KOPT-K1 (cell line): ENCODE results near the gene EMILIN2.
A peak's percentile ranks its signal among the peaks of the same experiment; 100 is the strongest.

Experiments
- H3K27ac ChIP-seq: fragments of 200-600 bp; sonication (generic); 2 replicates; pipeline ENCODE4 v1.5.1; 2016; ENCODE audit warnings: antibody characterized with exemption, mild to moderate bottlenecking, low read depth, low read length; ENCODE audit not compliant: poor library complexity, severe bottlenecking
- H3K36me3 ChIP-seq: fragments of 200-600 bp; sonication (generic); 2 replicates; pipeline ENCODE4 v1.5.1; 2017; ENCODE audit warnings: antibody characterized with exemption, mild to moderate bottlenecking, low read length, moderate library complexity; ENCODE audit not compliant: insufficient read depth
- H3K9me3 ChIP-seq: fragments of 200-600 bp; sonication (generic); 2 replicates; pipeline ENCODE4 v1.5.1; 2017; ENCODE audit warnings: antibody characterized with exemption, low read length, mild to moderate bottlenecking; ENCODE audit not compliant: insufficient read depth, poor library complexity, severe bottlenecking

Gene EMILIN2

DNA sequence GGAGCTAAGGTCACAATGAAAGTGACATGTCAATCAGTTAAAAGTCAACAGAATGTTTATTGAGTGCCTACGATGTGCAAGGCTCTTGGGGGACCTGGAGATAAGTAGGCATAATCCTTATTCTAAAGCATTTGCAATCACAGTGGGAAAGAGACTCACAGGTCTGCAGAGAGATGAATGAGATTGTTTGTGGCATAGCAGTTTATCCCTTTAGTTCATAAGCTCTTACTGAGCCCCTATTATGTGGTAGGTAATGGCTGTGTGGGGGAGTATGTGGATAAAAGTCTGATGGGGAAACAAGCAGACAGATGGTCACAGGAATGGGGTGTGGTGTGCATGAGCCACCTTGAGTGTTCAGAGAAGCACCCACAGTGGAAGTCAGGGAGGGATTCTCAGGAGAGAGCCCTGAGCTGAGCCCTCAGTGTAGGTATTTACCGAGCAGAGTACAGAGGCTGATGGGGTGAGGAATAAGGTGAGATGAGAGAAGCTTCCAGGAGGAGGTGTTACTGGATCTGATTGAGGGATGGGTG is 48.1 kb downstream of the EMILIN2 start:
- Histone ChIP-seq H3K9me3 (no peaks in the 10 kb centered on the region), H3K36me3 (no peaks in the 10 kb centered on the region), H3K27ac (no peak overlapping the region)

DNA sequence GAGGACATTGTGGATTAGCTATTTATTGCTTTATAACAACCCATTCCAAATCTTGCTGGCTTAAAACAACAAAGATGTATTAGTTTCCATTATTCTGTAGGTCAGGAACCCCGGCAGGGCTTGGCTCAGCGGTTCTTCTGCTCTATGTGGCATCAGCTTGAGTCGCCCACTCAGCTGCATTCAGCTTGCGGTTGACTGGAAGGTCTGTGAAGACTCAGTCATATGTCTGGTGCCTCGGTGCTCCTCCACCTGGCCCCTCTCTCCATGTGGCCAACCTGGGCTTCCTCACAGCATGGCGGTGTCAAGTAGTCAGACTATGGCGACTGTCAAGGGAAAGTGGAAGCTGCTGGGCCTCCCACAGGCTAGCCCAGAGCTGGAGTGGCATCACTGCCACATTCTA is 48.6 kb downstream of the EMILIN2 start:
- Histone ChIP-seq H3K27ac (no peak overlapping the region), H3K9me3 (no peaks in the 10 kb centered on the region), H3K36me3 (no peaks in the 10 kb centered on the region)

DNA sequence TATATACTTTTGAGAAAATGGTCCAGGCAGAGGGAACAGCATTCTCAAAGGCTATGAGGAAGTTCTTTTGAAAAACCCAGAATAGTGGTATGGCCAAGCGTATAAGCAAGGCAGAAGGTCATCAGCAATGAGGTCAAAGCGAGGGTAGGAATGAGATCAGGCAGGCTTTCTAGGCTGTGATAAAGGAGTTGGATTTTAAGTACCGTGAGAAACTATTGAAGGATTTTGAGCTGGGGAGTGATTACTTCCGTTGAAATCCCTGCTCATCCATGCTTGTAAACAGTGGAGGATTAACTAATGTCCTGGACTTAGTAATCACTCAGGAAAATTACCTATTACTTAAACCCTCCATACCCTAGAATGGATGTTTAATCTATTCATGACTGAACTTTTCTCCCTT is 50.2 kb downstream of the EMILIN2 start:
- H3K36me3 ChIP-seq = no peaks in the 10 kb centered on the region
- no peaks in the 10 kb centered on the region for H3K9me3 ChIP-seq
- H3K27ac ChIP-seq = no peak overlapping the region

DNA sequence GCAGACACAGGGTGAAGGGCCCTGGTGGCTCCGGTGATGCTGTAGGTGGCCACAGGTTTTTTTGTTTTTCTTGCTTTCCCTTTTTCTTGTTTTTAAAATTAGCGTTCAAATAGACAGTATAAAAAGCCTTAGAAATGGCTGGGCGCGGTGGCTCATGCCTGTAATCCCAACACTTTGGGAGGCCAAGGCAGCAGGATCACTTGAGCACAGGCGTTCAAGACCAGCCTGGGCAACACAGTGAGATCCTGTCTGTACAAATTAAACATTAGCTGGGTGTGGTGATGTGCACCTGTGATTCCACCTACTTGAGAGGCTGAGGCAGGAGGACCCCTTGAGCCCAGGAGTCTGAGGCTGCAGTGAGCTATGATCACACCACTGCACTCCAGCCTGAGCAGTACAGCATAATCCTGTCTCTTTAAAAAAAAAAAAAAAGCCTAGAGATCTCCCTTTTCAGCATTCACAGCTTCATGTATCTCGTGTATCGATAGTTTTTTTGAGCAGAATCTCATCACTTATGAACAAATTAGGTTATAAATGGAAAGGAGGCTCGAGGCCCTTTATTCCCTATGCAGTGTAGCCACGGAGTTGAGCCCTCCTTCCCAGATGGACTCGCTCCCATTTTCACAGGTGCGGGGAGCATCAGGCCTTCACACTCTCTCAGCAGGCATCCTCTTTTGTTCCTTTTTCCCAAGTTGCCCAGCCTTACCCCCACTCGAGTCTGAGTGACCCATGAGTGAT is 50.8 kb downstream of the EMILIN2 start:
- Histone ChIP-seq H3K27ac (peak overlapping the region; percentile 44), H3K9me3 (no peaks in the 10 kb centered on the region), H3K36me3 (no peaks in the 10 kb centered on the region)

DNA sequence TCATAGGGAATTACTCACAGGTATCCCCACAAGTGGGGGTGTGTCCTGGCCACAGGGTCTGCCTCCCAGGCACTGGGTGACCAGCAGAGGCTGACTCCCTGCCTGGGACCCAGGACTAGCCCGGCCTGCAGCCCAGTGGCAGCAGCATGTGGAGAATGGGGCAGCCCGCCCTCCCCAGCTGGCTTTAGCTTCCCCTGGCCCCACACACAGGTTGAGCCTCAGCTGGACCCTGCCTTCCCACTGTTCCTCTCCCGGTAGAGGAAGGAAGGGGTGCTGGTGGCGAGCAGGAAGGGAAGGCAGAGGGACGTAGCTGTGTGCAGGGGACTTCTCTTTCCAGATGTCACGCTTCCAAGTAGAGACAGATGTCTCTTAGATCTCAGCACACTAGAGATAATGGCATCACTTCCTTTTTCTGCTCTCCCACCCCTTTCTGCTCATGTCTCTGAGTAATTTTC is 51.4 kb downstream of the EMILIN2 start:
- no peaks in the 10 kb centered on the region for H3K9me3 ChIP-seq
- no peaks in the 10 kb centered on the region for H3K36me3 ChIP-seq
- H3K27ac ChIP-seq = peak overlapping the region; percentile 44

DNA sequence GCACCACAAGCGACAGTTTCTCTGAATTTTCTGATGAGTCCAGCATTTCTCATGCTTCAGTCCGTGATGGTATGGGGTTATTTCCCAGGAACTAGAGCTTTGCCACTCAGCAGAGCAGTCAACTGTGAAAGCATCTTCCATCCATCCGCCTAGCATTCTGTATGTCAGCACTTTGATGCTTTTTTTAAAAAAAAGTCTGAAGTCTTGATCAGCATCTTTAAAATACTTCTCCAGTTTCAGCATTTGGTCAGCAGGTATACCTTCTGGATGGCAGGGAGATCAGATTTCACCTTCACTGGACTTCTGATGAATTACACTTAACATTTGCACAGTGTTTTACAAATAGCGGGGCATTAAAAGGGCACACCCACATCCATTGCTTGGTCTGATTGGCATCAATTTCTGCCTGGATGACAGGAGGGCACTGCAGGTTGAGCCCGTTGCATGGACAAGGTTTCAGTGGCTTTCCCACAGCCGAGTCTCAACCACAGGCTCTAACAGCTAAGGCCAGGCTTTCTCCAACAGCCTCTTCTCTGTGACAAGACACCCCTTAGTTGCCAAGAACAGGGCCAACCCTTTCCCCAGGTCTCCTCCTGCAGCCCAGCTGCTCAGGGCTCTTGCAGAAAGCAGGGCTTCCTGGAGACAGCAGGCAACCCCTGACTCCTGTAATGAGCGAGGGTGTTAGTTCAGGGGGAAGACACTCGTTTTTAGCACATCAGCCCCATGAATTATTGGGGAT is 54.0 kb downstream of the EMILIN2 start:
- H3K9me3 ChIP-seq = no peaks in the 10 kb centered on the region
- no peak overlapping the region for H3K27ac ChIP-seq
- no peaks in the 10 kb centered on the region for H3K36me3 ChIP-seq

DNA sequence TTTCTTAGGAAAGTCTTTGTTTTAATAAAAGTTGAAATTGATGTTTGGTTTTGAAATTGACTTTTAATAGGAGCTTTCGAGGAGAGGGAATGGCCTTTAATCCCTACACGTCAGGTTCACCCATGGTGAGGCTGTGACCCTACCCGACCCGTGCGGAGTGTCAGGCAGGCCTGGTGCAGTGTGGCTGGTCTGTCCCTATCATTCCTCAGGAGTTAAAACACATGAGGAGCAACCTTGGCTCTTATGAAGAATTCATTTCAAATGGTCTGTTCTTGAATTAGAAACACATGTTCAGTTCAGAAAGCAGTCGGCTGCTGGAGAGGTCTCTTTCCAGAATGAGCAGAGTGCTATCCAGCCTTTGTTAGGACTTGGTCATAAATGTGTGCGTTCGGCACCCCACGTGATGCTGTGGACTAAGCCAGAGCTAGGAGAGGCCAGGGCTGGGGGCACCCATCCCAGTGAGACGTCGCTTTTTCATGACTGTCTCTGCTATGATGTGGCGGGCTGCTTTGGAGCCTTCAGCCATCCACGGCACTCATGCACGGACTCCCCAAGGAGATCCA is 54.7 kb downstream of the EMILIN2 start:
- no peaks in the 10 kb centered on the region for H3K9me3 ChIP-seq
- no peak overlapping the region for H3K27ac ChIP-seq
- H3K36me3 ChIP-seq = no peaks in the 10 kb centered on the region

DNA sequence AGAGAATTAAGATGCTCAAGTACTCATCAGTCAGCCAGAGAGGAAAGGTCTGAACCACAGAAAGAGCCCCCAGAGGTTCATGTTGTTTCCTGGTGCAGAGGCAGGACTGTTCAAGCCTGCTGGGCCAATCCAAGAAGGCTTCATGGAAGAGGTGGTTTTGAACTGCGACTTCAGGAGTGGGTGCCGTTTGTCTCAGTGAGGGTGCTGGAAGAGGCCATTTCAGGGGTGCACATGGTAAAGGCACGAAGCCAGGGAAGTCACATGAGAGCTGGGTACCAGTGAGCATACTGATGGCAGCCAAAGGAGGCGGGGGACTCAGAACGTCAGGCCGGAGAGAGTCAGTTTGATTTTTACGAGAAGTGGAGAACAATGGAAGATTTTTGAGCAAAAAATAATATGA is 55.5 kb downstream of the EMILIN2 start:
- Histone ChIP-seq H3K9me3 (no peaks in the 10 kb centered on the region), H3K27ac (no peak overlapping the region), H3K36me3 (no peaks in the 10 kb centered on the region)

DNA sequence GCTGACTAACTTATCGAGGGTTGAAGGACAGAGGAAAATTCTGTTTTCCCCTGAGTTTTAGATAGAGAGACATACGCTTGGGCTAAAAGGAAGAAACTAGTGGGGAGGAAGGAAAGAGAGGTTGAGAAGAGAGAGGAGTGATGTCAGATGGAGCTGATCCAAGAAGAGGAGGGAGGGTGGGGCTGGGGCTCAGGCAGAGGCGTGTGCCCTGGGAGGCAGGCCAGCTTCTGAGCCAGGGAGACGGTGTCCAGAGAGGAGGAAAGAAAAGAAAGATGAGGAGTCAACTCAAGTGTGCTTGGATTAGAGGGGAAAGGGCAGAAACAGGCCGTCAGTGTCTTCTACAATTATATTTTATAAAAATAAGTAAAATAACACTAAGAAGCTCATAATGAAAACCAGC is 56.2 kb downstream of the EMILIN2 start:
- peaks cover 6% of the 10 kb centered on the region; the same call in 1 of the 2 replicates for H3K36me3 ChIP-seq
- H3K27ac ChIP-seq = no peak overlapping the region
- no peaks in the 10 kb centered on the region for H3K9me3 ChIP-seq

DNA sequence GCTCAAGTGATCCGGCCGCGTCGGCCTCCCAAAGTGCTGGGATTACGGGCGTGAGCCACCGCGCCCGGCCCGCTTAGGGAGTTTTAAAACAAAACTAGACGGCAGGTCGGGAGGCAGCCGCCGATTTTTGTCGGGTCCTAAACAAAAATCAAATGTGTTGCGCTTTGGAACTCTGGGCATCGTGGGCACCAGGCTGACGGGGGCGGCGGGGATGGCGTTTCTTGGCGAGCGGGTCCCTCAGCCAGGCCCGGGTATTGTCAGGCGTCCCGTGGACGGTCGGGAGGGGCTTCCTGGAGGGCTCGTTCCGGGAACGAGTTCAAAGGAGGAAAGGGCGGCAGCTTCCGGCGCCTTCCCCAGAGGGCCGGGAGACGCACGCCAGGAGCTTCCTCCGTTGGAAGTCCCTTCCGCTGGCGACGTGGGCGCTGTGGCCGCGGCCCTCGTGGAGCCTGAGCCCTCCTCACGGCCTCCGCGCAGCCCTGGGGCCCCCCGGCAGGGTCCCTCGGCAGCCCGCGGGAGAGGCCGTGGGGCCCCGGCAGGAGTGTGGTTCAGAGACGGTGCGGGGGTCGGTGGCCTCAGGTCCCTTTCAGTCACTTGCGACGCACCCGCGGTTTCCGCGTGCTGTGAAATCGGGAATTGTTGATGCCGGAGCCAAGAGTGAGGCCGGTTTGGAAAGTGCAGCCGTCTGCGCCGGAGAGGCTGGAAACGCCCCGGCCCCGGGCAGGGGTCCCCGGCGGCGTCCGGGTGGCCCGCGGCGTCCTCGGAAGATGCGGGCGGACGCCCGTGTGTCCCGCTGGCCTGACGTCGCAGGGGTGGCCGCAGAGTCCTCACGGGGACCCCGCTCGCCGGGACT is 59.3 kb downstream of the EMILIN2 start:
- Histone ChIP-seq H3K36me3 (peaks cover 37% of the 10 kb centered on the region), H3K9me3 (no peaks in the 10 kb centered on the region), H3K27ac (peak overlapping the region; percentile 79)

DNA sequence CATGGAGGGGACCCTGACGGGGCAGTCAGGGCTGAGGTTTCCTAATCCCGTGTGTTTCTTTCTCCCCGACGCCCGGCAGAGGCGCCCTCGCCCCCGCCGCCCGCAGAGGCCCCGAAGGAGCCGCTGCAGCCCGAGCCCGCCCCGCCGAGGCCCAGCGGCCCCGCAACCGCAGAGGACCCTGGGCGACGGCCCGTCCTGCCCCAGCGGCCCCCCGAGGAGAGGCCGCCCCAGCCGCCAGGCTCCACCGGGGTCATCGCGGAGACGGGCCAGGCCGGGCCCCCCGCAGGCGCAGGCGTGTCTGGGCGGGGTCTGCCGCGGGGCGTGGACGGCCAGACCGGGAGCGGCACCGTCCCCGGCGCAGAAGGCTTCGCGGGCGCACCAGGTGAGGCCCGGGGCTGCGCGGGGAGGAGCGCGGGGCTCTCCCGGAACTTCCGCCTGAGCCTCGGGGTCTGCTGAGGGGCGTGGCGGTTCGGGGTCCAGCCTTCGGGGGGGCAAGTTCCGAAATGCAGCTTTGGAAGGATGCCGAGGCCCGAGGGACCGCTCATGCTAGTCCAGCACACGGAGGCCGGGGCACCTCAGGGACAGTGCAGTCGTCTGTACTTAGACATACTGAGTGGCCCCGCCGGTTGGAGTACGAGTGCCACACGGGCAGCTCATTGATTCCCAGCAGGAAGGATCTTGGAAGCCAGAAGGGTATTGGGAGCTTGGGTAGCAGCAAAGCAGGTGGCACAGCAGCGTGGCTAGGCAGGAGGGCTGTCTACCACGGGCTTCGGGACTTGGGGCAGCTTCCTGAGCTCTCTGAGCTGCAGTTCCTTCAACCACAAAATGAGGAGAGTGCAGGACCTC is 60.1 kb downstream of the EMILIN2 start:
- Histone ChIP-seq H3K36me3 (peaks cover 45% of the 10 kb centered on the region), H3K27ac (peak overlapping the region; percentile 79), H3K9me3 (no peaks in the 10 kb centered on the region)

DNA sequence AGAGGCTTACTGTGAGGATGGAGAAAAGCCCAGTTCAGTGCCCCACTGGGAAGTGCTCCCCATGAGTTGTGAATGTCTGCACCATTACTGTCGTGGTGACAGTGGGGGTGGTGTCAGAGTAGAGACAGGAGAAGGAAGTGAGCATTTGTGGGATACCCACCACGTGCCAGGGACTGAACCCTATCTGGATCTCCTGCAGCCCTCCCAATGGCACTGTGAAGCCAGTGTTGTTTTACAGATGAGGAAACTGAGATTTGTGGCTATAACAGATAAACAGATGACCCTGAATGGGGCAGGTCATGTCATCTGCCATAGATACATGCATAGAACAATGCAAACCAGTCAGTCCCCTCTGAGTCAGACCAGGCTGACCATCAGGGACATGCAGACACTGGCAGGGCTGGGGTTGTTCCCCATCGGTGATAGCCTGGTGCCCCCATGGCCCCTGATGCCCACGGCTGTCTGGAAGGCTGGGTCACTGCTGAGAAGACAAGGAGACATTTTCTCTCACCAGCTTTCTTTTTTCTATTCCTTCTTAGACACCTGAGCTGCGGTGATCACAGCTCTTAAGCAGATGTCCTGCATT is 60.8 kb downstream of the EMILIN2 start:
- Histone ChIP-seq H3K27ac (peak overlapping the region; percentile 79), H3K9me3 (no peaks in the 10 kb centered on the region), H3K36me3 (peaks cover 52% of the 10 kb centered on the region)

DNA sequence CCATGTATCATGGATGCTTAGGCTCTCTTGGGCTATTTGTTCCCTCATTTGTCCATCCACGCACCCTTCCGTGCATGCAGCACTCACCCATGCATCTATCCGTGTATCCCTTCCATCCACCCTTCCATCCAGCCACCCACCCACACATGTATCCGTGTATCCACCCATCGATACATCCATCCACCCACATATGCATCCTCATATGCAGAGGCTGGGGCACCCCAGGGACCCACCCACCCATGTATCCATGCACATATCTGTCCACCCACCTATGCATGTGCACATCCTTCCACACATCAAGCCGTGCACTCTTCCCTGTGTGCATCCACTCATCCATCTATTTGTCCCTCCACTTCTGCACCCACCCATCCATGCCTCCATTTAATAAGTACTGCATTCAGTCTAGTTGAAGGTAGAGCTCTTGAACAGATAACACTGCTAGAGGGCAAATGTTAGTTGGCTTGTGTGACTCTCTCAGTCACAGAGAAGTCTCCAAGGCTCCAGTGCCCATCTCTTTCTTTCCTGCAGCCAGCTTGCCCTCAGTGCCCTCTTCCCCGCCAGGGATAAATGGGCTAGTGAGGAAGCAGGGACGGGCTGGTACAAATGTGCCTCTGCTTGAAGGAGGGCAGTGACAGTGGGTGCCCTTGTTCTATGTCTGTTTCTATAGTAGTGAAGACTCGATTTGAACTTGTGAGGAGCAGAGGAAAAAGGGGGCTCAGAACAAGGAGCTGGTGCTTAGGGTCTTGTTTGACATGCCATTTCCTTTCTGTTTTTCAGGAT is 61.5 kb downstream of the EMILIN2 start:
- H3K36me3 ChIP-seq = peaks cover 59% of the 10 kb centered on the region
- H3K9me3 ChIP-seq = no peaks in the 10 kb centered on the region
- H3K27ac ChIP-seq = no peak overlapping the region
